Measurements from ENCODE around the gene XPO5. TPM values are rescaled to one million over a fixed set of nuclear protein-coding genes. Genes with fewer than 3 reads are reported as not detected.
"Not testable (repeated sequence)": the region's sequence is repeated elsewhere in the genome, so short reads cannot be mapped to it uniquely, and the experiment has no call there.

Gene XPO5
- total RNA-seq, 1 donor from 2014 or later = 20.3 TPM

GRCh38 chr6:43544461-43544860, 31.4 kb downstream of the XPO5 start:
- no peaks in the 10 kb centered on the region for H3K9me3 ChIP-seq (replicated peaks)
- TF ChIP-seq CTCF (IDR thresholded peaks at IDR 0.05; ENCODE audit: borderline replicate concordance) = no peak
- H3K4me3 ChIP-seq = no peak overlapping the region
- no peaks in the 10 kb centered on the region for H3K4me1 ChIP-seq
- no peaks in the 10 kb centered on the region for H3K27me3 ChIP-seq (ENCODE audit: low read depth)
- H3K27ac ChIP-seq (replicated peaks) = no peak overlapping the region
- no peak for DNase-seq
- H3K36me3 ChIP-seq = peaks cover 93% of the 10 kb centered on the region
- intact Hi-C loops (cut with micrococcal nuclease) = no loop called here

GRCh38 chr6:43541774-43542471, 33.9 kb downstream of the XPO5 start:
- Histone ChIP-seq H3K36me3 (peaks cover 82% of the 10 kb centered on the region), H3K27ac (replicated peaks) (no peak overlapping the region), H3K4me1 (no peaks in the 10 kb centered on the region), H3K27me3 (ENCODE audit: low read depth) (no peaks in the 10 kb centered on the region), H3K9me3 (replicated peaks) (no peaks in the 10 kb centered on the region), H3K4me3 (no peak overlapping the region)
- no peak for DNase-seq
- intact Hi-C loops (cut with micrococcal nuclease) = no loop called here
- TF ChIP-seq CTCF (IDR thresholded peaks at IDR 0.05; ENCODE audit: borderline replicate concordance) = no peak

GRCh38 chr6:43540507-43540906, 35.3 kb downstream of the XPO5 start:
- Histone ChIP-seq H3K27me3 (ENCODE audit: low read depth) (no peaks in the 10 kb centered on the region), H3K36me3 (peaks cover 80% of the 10 kb centered on the region), H3K4me1 (no peaks in the 10 kb centered on the region), H3K27ac (replicated peaks) (no peak overlapping the region), H3K4me3 (no peak overlapping the region), H3K9me3 (replicated peaks) (no peaks in the 10 kb centered on the region)
- intact Hi-C loops (cut with micrococcal nuclease) = no loop called here
- no peak for DNase-seq
- TF ChIP-seq CTCF (IDR thresholded peaks at IDR 0.05; ENCODE audit: borderline replicate concordance) = no peak

- peaks cover 76% of the 10 kb centered on the region for H3K36me3 ChIP-seq
- H3K9me3 ChIP-seq (replicated peaks); H3K27ac ChIP-seq (replicated peaks); H3K4me1 ChIP-seq; DNase-seq; H3K4me3 ChIP-seq; H3K27me3 ChIP-seq (ENCODE audit: low read depth); intact Hi-C loops (cut with micrococcal nuclease): not testable (repeated sequence)
Observed at GRCh38 chr6:43539409-43539808, 36.4 kb downstream of the XPO5 start.

- H3K4me1 ChIP-seq; H3K27ac ChIP-seq (replicated peaks); H3K27me3 ChIP-seq (ENCODE audit: low read depth); H3K4me3 ChIP-seq; H3K9me3 ChIP-seq (replicated peaks); intact Hi-C loops (cut with micrococcal nuclease); DNase-seq: not testable (repeated sequence)
- H3K36me3 ChIP-seq = peaks cover 72% of the 10 kb centered on the region
Observed at GRCh38 chr6:43538986-43539385, 36.9 kb downstream of the XPO5 start.

- DNase-seq = no peak
- Histone ChIP-seq H3K27ac (replicated peaks) (no peak overlapping the region), H3K36me3 (peaks cover 83% of the 10 kb centered on the region), H3K27me3 (ENCODE audit: low read depth) (no peaks in the 10 kb centered on the region), H3K9me3 (replicated peaks) (no peaks in the 10 kb centered on the region), H3K4me1 (no peaks in the 10 kb centered on the region), H3K4me3 (no peak overlapping the region)
- intact Hi-C loops (cut with micrococcal nuclease) = no loop called here
- no peak for TF ChIP-seq CTCF (IDR thresholded peaks at IDR 0.05; ENCODE audit: borderline replicate concordance)
Observed at GRCh38 chr6:43532201-43532600, 43.6 kb downstream of the XPO5 start.

Data from left ventricle myocardium inferior (tissue), 1 donor.